ENCODE measurements around the gene WNT5A.

Gene WNT5A

DNA sequence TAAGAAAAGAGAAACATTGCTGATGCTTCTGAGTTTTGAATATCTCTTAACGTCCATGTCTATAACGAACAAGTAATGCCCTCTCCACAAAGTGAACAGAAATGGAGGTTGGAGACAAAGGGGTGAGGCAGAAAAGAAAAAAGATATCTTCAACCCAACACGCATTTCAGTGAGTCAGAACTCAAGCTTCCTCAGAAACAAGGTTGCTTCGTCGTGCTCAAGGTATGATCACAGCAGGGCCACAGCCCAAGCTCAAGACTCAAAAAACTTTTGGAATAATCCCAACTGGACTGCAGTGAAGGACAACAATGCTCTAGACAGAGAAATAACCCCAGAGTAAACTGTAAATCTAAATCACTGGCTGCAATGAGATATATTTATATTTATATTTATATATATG lies 18.9 kb downstream of the WNT5A start:
- TF ChIP-seq, protein P1, sequence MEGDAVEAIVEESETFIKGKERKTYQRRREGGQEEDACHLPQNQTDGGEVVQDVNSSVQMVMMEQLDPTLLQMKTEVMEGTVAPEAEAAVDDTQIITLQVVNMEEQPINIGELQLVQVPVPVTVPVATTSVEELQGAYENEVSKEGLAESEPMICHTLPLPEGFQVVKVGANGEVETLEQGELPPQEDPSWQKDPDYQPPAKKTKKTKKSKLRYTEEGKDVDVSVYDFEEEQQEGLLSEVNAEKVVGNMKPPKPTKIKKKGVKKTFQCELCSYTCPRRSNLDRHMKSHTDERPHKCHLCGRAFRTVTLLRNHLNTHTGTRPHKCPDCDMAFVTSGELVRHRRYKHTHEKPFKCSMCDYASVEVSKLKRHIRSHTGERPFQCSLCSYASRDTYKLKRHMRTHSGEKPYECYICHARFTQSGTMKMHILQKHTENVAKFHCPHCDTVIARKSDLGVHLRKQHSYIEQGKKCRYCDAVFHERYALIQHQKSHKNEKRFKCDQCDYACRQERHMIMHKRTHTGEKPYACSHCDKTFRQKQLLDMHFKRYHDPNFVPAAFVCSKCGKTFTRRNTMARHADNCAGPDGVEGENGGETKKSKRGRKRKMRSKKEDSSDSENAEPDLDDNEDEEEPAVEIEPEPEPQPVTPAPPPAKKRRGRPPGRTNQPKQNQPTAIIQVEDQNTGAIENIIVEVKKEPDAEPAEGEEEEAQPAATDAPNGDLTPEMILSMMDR (conservative IDR thresholded peaks at IDR 0.05): no peak
- no peak overlapping the region for H3K27ac ChIP-seq

DNA sequence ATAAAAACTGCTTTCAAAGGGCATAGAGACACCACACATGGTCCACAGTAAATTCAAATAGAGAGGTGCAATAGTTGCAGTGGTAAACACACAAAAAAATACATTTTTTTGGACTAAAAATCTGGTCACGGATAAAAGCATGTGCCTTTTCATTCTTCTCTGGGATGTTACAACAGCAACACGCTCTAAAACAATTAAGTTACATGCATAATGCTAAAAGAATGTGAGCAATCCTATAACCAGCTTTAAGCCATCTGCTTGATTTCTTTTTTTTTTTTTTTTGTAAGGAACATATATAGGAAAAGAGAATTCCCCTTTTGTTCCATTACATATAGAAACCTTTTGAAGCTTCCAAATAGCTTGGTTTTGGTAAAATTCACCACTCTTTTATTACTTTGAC lies 20.0 kb downstream of the WNT5A start:
- TF ChIP-seq, protein P1 (conservative IDR thresholded peaks at IDR 0.05): no peak
- no peak overlapping the region for H3K27ac ChIP-seq

DNA sequence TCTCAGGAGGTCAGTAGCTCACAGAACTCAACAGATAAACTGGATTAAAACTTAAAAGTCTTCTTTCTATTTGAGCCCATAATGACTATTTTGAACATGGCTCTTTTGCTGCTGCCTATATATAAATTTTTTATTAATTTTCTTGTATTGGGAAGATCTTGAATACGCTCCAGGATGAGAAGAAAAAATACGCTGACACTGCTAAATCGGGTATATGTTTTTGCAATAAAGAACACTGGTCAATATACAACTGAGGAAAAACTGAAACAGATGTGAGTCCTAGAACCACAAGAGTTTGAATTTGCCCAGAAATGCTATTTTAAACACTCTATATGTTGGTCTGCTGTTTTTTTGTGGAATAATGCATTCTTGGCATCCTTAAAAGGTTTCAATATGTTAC lies 20.6 kb downstream of the WNT5A start:
- H3K27ac ChIP-seq: no peak overlapping the region
- TF ChIP-seq, protein P1 (conservative IDR thresholded peaks at IDR 0.05): no peak

DNA sequence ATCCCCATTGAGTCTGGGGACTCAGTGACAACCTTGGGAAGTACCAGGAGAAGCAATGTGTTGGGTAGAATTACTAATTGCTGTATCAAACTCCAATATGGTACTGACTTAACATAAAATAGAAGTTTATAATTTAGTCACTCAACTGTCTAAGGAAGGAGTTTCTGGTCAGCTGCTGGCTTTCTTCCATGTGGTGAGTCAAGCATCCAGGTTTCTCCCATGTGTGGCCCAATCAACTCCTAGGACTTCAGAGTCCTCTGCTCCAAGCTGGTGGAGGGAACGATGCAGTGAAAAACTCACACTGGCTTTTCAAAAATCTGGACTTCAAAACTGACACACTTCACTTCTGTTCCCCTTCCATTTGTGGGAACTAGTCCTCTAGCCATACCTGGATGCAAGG lies 25.2 kb downstream of the WNT5A start:
- no peak overlapping the region for H3K27ac ChIP-seq
- TF ChIP-seq, protein P1 (conservative IDR thresholded peaks at IDR 0.05): no peak

DNA sequence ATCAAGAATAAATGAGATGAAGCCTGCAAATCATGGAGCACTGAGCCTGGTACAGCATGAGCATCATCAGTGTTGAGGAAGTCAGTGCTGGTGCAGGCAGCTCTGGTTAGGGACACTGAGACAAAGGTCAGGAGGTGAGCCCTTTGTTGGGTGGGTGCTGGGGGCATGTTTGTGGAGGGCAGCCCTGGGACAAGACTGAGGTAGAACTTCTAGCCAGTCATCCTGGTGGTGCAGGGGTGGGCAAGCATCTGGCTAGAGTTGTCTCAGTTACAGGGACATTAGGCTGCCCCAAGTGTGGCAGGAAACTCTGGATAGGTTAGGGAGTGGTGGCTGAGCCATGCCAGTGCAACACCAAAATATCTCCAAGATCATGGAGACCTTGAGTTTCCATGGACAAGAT lies 27.3 kb downstream of the WNT5A start:
- TF ChIP-seq, protein P1 (conservative IDR thresholded peaks at IDR 0.05): no peak

DNA sequence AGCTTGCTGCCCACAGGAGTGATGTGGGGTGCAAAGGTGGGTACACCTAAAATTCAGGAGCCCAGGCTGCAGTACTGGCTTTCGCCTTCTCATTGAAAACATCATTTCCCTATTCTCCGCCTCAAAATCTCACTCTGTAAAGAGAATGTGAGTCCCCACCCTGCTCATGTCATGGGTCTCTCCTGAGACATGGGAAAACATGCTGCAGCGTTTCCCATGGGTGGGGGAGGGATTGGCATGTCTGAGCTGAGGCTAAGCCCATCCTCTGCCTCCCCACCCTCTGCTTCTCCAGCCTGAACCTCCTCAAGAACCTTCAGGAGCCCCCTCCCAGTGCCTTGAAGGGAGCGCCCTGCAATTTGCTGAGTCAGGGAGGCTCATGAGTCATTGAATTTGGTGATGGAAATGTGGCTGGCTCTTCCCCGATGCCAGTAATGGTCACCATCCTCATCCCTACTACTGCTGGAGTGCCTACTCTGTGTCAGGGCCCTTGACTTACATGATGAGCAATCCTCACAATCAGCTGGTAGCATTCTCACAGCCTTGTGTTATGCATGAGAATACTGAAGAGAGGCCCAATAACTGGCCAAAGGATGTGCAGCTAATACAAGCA lies 28.8 kb downstream of the WNT5A start:
- H3K27ac ChIP-seq: no peak overlapping the region
- TF ChIP-seq, protein P1 (conservative IDR thresholded peaks at IDR 0.05): no peak

More for the DNA sequence above, 27.3 kb downstream of the WNT5A start:
- no peak overlapping the region for H3K27ac ChIP-seq

DNA sequence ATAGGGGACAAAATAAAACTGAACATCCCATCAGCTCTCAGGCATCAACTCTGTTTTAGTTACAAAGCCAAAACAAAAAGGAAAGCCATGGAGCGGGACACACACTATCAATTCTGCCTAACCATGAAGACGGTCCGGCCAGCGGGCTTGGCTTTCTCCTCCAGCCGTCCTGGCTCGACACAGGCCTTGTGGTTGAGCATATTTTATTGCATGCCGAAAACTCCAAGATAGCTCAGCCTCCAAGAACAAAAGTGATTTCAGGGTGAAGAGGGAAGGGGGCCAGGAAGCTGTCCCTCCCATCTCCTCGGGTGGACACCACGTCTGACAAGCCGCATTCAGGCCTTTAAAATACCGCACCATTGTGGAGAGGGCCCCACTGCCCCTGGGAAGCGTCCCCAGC lies 31.2 kb downstream of the WNT5A start:
- H3K27ac ChIP-seq: no peak overlapping the region
- TF ChIP-seq, protein P1 (conservative IDR thresholded peaks at IDR 0.05): no peak
